ENCODE results near the gene DNASE1L2.
A peak's percentile ranks its signal among the peaks of the same experiment; 100 is the strongest.

Gene DNASE1L2

GRCh38 chr16:2226245-2226793 lies 9.9 kb upstream of the DNASE1L2 start:
- ChIA-PET CTCF (interaction anchor here (0.6 to 0.7 kb wide), 3 partner anchors 29 to 128 kb away, joined by 3 to 5 read pairs (median 4); no protein-coding TSS in a partner anchor), POLR2A (interaction anchor here (0.9 to 3.9 kb wide), 7 partner anchors 10 to 71 kb away, joined by 3 to 17 read pairs (median 5); partner anchors contain the start of genes DNASE1L2, ECI1, MLST8 and PGP)
- peak overlapping the region; percentile 22; the same call in 1 of the 2 replicates for H3K27ac ChIP-seq (ENCODE audit: extremely low read depth, low read depth, low read length)
- 0 out of 2 replicates have a peak, but pooled peaks cover 2% of the 10 kb centered on the region for H3K4me1 ChIP-seq (ENCODE audit: control insufficient read depth, insufficient read depth, low read length)
- H3K36me3 ChIP-seq (ENCODE audit: control insufficient read depth in 2 of 2, insufficient read depth in 1 of 2, low read length in 2 of 2), result peaks cover 0 to 48% of the 10 kb centered on the region in 2 experiments; a peak in 2 of 3 replicates
- H3K4me3 ChIP-seq (ENCODE audit: low read depth, low read length), result no peak overlapping the region
- no peaks in the 10 kb centered on the region for H3K9me3 ChIP-seq (ENCODE audit: control insufficient read depth, insufficient read depth, low read depth, low read length)
- TF ChIP-seq KLF1 (tag by site-specific recombination; IDR thresholded peaks at IDR 0.05) (peak; percentile 50; the same call in 1 of the 2 replicates), HIC1 (tag by site-specific recombination; IDR thresholded peaks at IDR 0.05) (peak; percentile 53; the same call in 1 of the 2 replicates), PRDM10 (tag by site-specific recombination; IDR thresholded peaks at IDR 0.05) (peak; percentile 63), ZNF645 (tag by site-specific recombination; IDR thresholded peaks at IDR 0.05) (no peak)
- TF ChIP-seq, protein P1, sequence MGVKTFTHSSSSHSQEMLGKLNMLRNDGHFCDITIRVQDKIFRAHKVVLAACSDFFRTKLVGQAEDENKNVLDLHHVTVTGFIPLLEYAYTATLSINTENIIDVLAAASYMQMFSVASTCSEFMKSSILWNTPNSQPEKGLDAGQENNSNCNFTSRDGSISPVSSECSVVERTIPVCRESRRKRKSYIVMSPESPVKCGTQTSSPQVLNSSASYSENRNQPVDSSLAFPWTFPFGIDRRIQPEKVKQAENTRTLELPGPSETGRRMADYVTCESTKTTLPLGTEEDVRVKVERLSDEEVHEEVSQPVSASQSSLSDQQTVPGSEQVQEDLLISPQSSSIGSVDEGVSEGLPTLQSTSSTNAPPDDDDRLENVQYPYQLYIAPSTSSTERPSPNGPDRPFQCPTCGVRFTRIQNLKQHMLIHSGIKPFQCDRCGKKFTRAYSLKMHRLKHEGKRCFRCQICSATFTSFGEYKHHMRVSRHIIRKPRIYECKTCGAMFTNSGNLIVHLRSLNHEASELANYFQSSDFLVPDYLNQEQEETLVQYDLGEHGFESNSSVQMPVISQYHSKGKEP (tag by site-specific recombination; IDR thresholded peaks at IDR 0.05), result no peak
- TF ChIP-seq, protein P2, sequence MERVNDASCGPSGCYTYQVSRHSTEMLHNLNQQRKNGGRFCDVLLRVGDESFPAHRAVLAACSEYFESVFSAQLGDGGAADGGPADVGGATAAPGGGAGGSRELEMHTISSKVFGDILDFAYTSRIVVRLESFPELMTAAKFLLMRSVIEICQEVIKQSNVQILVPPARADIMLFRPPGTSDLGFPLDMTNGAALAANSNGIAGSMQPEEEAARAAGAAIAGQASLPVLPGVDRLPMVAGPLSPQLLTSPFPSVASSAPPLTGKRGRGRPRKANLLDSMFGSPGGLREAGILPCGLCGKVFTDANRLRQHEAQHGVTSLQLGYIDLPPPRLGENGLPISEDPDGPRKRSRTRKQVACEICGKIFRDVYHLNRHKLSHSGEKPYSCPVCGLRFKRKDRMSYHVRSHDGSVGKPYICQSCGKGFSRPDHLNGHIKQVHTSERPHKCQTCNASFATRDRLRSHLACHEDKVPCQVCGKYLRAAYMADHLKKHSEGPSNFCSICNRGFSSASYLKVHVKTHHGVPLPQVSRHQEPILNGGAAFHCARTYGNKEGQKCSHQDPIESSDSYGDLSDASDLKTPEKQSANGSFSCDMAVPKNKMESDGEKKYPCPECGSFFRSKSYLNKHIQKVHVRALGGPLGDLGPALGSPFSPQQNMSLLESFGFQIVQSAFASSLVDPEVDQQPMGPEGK (tag by site-specific recombination; IDR thresholded peaks at IDR 0.05), result 0 out of 2 replicates have a peak, but pooled peaks have one; percentile 24

DNA sequence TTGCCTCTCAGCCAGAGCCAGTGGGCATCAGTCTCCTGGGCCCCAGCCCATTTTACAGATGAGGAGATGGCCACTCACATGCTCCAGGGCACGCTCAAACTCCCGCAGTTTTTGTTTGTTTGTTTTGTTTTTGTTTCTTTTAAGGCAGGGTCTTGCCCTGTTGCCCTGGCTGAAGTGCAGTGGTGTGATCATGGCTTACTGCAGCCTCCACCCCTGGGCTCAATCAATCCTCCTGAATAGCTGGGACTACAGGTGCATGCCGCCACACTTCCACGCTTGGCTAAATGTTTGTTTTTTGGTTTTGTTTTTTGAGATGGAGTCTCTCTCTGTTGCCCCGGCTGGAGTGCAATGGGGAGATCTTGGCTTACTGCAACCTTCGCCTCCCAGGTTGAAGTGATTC lies 9.3 kb upstream of the DNASE1L2 start:
- H3K4me3 ChIP-seq (ENCODE audit: low read depth, low read length), result no peak overlapping the region
- H3K9me3 ChIP-seq (ENCODE audit: control insufficient read depth, insufficient read depth, low read depth, low read length), result no peaks in the 10 kb centered on the region
- ChIA-PET POLR2A (interaction anchor here (0.6 to 3.9 kb wide), 6 partner anchors 9 to 71 kb away, joined by 3 to 17 read pairs (median 6); partner anchors contain the start of genes DNASE1L2, ECI1, MLST8 and TRAF7), CTCF (no interaction called here)
- 0 out of 2 replicates have a peak, but pooled peaks cover 2% of the 10 kb centered on the region for H3K4me1 ChIP-seq (ENCODE audit: control insufficient read depth, insufficient read depth, low read length)
- H3K27ac ChIP-seq (ENCODE audit: extremely low read depth, low read depth, low read length), result no peak overlapping the region
- peaks cover 0 to 54% of the 10 kb centered on the region in 2 experiments; a peak in 2 of 3 replicates for H3K36me3 ChIP-seq (ENCODE audit: control insufficient read depth in 2 of 2, insufficient read depth in 1 of 2, low read length in 2 of 2)
- TF ChIP-seq GLIS1 (tag by site-specific recombination; IDR thresholded peaks at IDR 0.05) (no peak), ZNF121 (tag by site-specific recombination; IDR thresholded peaks at IDR 0.05) (peak; percentile 94)

Data from HEK293 (cell line).